ENCODE measurements around the gene NEU1.
"Not testable (repeated sequence)": the region's sequence is repeated elsewhere in the genome, so short reads cannot be mapped to it uniquely, and the experiment has no call there.

The NEU1 gene

GRCh38 chr6:31817929-31818511 lies 44.6 kb downstream of the NEU1 start:
- not testable (repeated sequence) for DNase-seq (ENCODE audit: low read depth)

GRCh38 chr6:31817133-31817928 lies 45.3 kb downstream of the NEU1 start:
- not testable (repeated sequence) for DNase-seq (ENCODE audit: low read depth)

GRCh38 chr6:31815025-31815838 lies 47.4 kb downstream of the NEU1 start, which contains the start of the genes HSPA1A and HSPA1L:
Gene HSPA1A (plus strand): TSS chr6:31815543. CDS start chr6:31815757, 214 bp downstream.
Gene HSPA1L (minus strand): TSS chr6:31815283. CDS start chr6:31811972, 3,311 bp downstream.
- no peak for DNase-seq (ENCODE audit: low read depth)

GRCh38 chr6:31814677-31815024 lies 48.0 kb downstream of the NEU1 start:
- DNase-seq (ENCODE audit: low read depth) = no peak

GRCh38 chr6:31813465-31813849 lies 49.2 kb downstream of the NEU1 start:
- no peak for DNase-seq (ENCODE audit: low read depth)

GRCh38 chr6:31811645-31812044 lies 51.0 kb downstream of the NEU1 start:
- DNase-seq (ENCODE audit: low read depth) = no peak

GRCh38 chr6:31808599-31808998 lies 54.0 kb downstream of the NEU1 start:
- not testable (repeated sequence) for DNase-seq (ENCODE audit: low read depth)
